Activated CD4-positive, alpha-beta T cell treated with anti-CD3 and anti-CD28 coated beads for 1 hour (primary cell): Measurements from ENCODE around the gene CANT1.
A peak's percentile ranks its signal among the peaks of the same experiment; 100 is the strongest.
"Not testable (repeated sequence)": the region's sequence is repeated elsewhere in the genome, so short reads cannot be mapped to it uniquely, and the experiment has no call there.

Experiments
- DNase-seq: peaks from one replicate; pipeline ENCODE4 v3.0.0-alpha.2; 2020

The CANT1 gene

GRCh38 chr17:79043191-79043930, 33.8 kb upstream of the CANT1 start:
- no peak for DNase-seq

DNA sequence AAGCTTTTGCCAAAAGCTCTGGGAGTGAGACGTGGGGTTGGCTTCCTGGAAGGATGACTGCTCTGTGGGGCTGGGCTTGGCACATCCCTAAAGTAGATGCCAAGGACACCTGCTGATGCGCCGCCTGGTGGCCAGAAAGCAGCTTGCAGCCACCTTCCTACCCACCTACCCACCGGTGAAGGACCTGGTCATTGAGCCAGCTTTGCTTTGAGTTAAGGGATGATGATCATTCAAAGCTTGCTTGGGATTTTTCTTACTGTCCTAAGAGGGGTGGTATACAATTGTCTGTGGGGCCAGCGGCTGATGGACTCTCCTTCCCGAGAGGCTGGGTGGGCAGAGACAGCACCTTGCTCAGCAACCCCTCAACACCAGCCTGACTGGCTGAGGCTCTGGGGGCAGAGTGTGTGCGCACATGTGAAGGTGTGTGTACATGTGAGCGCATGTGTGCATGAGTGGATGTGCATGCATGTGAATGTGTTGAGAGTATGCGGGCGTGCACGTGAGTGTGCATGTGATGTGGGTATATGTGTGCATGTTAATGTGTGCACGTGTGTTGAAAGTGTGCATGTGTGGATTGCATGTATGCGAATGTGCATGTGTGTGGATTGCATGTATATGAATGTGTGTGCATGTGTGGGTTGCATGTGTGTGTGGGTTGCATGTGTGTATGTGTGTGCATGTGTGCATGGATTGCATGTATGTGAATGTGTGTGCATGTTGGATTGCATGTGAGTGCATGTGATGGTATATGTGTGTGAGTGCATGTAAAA, 33.0 kb upstream of the CANT1 start:
- peak; percentile 54 for DNase-seq

DNA sequence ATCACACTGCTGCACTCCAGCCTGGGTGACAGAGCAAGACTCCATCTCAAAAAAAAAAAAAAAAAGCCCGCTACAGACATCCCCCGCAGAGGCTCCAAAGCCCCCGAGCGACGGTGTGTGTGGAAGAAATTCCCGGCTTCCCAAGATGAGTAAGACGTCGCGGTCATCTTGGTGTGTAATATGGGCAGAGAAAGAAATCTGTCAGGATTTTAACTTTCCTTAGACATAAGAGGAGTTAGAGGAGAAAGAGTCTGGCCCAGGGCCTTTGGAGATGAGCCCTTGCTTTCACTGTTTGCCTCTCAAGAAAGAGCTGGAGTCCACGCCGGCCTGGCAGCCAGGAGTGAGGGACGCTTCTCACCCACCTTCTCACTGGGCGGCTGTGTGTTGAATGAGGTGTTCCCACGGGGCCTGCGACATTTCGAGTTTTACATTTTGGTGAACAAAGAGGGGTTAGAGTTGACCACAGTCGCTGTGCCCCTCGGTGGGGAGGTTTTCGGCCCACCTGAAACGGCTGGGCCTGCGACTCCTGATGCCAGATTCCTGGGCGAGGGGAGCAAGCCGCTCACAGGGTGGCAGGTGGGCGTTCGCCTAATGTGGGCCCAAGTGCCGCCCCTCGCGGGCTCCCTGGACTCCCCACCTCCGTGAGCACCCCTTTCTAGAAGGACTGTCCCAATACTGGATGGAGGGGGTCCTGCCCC, 32.3 kb upstream of the CANT1 start:
- no peak for DNase-seq

GRCh38 chr17:79041041-79041570, 31.5 kb upstream of the CANT1 start:
- DNase-seq: no peak

DNA sequence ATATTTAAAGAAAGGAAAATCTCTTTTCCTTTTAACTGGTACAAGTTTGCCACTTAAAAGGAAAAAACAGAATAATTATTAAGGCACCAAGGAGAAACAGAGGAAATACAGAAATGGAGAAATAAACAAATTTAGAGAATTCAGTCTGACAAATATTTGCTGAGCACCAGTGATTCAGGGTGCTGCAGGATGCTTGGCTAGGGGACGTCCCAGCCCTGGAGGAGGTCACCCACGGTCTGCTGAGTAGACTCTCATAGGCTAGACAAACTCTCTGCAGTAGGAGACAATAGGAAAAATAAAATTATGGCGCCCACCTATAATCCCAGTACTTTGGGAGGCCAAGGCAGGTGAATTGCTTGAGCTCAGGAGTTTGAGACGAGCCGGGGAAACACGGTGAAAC, 30.3 kb upstream of the CANT1 start:
- DNase-seq: no peak

DNA sequence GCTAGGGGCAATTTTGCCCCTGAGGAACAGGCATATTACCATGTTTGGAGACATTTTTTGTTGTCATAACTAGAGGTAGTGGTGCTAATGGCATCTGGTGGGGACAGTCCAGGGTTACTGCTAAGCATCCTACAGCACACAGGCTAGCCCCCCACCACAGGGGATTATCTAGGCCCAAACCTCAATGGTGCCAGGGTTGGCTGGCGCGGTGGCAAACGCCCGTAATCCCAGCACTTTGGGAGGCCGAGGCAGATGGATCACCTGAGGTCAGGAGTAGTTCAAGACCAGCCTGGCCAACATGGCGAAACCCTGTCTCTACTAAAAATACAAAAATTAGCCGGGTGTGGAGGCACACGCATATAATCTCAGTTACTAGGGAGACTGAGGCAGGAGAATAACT, 29.6 kb upstream of the CANT1 start:
- no peak for DNase-seq

GRCh38 chr17:79038545-79039135, 29.1 kb upstream of the CANT1 start:
- no peak for DNase-seq

DNA sequence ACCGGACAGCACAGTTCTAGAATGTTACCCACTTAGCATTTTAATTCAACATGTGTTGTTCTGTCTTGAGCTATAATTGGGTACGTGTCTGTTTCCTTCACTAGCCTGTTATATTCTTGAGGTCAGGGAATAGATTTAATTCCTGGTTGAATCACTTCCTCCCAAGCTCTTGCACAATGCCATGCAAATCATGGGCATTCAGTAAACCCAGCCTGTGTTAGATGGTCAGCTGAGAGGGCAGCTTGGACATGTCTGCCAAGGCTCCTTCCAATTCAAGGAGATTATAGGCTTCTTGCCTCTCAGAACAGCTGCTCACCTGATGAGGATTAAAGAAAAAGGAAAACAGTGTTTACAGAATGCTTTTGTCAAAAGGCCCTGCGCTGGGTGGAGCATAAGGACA, 27.0 kb upstream of the CANT1 start:
- no peak for DNase-seq

DNA sequence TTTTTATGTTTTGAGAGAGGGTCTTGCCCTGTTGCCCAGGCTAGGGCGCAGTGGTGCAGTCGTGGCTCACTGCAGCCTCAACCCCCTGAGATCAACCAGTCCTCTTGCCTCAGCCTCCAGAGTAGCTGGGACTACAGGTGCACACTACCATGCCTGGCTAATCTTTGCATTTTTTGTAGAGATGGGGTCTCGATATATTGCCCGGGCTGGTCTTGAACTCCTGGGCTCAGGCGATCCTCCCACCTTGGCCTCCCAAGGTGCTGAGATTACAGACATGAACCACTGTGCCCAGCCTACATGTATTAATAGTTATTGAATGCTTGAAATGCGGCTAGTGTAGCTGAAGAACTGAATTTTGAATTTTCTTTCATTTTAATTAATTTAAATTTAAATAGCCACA, 26.6 kb upstream of the CANT1 start:
- DNase-seq: no peak

- no peak for DNase-seq
Observed at GRCh38 chr17:79035686-79036085, 26.1 kb upstream of the CANT1 start.

GRCh38 chr17:79034931-79035485, 25.4 kb upstream of the CANT1 start:
- no peak for DNase-seq

DNA sequence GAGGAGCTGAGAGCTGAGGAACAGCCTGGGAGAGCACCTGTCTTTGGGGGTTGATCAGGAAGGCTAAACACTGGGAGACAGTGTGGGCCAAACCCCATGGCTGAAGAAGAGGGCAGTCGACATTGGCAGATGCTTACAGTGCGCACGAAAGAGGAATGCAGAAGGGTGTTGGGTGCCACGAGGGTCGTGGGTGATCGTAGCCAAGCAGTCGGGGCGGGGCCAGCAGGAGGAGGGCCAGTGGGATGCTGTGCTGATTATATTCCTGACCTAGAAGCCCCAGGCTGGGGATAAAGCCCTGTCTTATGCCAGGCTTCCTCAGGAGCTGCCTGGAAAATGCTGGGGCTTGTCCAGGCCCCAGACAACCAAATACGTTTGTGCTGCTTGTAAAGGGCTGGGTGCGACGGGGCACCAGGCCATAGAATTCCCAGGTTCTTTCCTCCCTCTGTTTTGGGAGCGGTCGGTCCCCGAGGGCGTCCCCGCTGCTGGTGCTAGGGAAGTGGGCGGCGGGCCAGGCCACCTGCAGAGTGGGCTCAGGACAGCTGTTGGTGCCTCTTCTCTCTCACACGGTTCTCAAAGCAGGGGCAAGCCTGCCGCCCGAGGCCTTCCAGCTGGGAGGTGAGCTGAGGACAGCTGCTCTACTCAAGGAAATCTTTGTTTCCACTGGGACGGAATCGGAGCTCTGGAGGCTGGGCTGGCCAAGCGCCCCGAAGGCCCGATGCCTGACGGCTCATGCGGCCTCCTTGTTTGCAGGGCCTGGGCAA, 24.4 kb upstream of the CANT1 start:
- no peak for DNase-seq

DNA sequence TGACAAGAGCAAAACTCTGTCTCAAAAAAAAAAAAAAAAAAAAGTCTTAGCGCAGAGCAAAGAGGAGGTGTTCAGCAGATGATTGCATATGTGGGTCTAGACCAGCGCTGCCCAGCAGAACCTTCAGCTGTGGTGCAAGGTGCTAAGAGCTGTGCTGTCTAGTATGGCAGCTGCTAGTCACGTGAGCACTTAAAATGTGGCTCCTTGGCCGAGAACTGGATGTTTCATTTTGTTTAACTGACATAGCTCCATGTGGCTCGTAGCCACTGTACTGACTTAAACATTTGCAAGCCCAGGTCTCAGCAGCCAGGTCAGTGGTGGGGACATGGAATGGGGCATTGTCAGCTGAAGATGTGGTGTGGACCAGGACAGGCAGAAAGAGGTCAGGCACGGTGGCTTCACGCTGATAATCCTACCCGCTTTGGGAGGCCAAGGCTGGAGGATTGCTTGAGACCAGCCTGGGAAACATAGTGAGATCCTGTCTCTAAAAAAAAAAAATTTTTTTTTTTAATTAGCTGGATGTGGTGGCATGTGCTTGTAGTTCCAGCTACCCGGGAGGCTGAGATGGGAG, 23.6 kb upstream of the CANT1 start:
- DNase-seq: no peak

- no peak for DNase-seq
Observed at GRCh38 chr17:79031996-79032875, 22.7 kb upstream of the CANT1 start.

- DNase-seq: not testable (repeated sequence)
Observed at GRCh38 chr17:79030636-79031035, 21.1 kb upstream of the CANT1 start.

GRCh38 chr17:79029327-79030009, 19.9 kb upstream of the CANT1 start:
- no peak for DNase-seq

DNA sequence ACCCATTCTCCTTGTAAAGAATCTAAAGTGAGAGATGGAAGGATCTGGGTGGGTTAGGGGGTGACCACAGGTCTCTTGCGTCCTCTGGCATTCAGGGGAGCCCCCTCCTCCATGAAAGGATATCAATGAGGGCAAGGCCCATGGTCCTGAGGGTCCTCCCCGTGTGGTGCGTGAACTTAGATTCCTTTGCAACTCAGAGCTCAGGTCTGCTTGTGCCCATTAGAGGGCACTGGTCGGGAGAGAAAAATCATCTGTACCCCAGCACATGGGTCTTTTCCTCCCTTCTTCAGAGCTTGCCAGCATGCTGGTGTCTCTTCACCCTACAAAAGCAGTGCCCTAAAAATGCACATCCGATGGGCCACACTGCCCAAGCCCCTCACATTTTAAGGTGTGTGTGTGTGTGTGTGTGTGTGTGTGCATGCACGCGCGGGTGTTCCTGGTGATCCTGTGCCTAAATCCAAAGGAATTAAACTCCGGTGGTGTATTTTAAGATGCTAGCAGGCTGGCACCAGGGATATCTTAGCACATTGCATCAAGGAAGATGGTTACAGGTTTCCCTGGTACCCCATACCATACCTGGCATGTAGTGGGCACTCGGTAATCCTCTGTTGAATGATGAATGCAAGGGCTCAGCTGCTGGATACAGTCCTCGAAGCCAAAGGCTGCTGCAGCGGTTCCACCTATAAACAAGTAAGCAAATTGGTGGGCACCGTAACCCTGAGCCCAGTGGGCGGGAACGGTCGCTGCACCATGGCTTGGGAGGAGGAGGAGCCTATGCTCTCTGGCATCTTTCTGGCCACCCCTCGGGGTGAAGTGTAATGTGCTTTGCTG, 19.1 kb upstream of the CANT1 start:
- DNase-seq: no peak

DNA sequence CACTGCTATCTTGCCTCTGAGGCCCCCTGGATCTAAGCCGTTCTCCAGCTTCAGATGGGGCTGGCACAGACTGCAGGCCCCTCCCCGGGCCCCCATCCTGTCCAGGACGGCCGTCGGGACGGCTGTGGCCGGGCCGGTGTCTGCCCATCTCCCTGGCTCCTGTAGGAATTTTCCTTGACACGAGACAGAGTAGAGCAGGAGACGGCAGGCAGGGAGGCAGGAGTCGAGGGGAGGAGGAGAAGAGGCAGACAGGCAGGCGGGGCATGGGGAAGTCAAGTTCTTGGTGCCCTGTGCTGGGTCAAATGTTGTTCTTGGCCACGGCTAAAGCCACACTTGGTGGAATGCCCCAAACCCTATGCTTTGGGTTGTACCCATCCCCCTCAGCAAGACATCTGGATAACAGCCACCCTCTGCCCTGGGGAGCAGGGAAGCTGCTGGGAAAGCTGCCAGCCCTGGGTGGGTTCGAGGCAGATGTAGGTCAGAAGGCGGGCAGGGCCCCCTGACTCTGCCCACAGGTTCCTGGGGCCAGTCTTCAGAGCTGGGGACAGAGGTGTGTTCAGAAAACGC, 18.4 kb upstream of the CANT1 start:
- DNase-seq: no peak
